Fibroblast of lung (primary cell): Measurements from ENCODE around the gene MAMDC4.

Experiments used
- CTCF ChIP-seq, 2 donors: IDR thresholded peaks in 1 of 2; conservative IDR thresholded peaks in 1 of 2; 1 replicate in 1 of 2; 2 replicates in 1 of 2; pipeline ENCODE4 v1.5.1; 2011 to 2012; ENCODE audit warnings: low read length in 2 of 2, control low read depth in 1 of 2, inconsistent platforms in 1 of 2, low read depth in 1 of 2, mild to moderate bottlenecking in 1 of 2
- EZH2 ChIP-seq: IDR thresholded peaks from 2 replicates; pipeline ENCODE4 v1.5.1; 2012; ENCODE audit warnings: low read length, control low read depth, mild to moderate bottlenecking; ENCODE audit errors: missing control alignments

GRCh38 chr9:136849960-136850865, 1.9 kb upstream of the MAMDC4 start:
- TF ChIP-seq CTCF (conservative IDR thresholded peaks at IDR 0.05 in 1 of 2, IDR thresholded peaks at IDR 0.05 in 1 of 2; ENCODE audit: low read depth in 1 of 2, low read length in 2 of 2) (no peak), EZH2 (no peak)
